ENCODE measurements around the gene TP63. TPM values are rescaled to one million over a fixed set of nuclear protein-coding genes. Genes with fewer than 3 reads are reported as not detected.
"Not testable (repeated sequence)": the region's sequence is repeated elsewhere in the genome, so short reads cannot be mapped to it uniquely, and the experiment has no call there.

TP63 gene
- total RNA-seq, 1 donor from 2014 or later, result 16.4 TPM

- DNase-seq (ENCODE audit: low spot score), result no peak
Measured at GRCh38 chr3:189625572-189625971, 5.6 kb upstream of the TP63 start.

- DNase-seq (ENCODE audit: low spot score), result no peak
Measured at GRCh38 chr3:189626286-189626685, 4.9 kb upstream of the TP63 start.

DNA sequence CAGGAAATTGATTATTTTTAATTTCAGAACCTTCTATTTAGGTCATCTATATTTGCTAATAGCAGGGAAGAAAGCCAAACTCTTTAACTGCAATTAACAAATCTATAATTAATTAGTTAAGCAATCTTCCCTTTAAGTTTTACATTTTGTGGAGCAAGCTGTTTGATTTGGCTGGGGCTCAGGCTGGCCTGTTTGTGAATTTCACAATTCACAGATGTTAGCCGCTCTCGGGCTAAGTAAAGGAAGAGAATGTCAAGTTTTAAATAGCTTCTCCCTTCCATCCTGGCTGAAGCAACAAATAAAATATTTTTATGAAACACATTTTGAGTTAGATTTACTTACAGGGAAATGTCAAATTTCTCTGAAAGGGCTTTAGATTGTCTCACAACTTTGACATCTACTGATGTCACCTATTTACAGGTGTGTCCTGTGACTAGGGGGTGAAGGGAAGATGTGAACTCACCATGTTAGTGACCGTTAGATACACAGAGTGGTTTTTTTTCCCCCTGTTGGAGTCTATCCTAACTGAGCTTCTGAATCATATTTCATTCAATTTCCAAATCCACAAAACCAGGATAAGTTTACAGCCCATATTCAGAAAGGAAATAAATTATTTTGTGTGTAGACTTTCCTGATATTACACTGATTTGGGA, 1.3 kb upstream of the TP63 start:
- no peak for DNase-seq (ENCODE audit: low spot score)

DNA sequence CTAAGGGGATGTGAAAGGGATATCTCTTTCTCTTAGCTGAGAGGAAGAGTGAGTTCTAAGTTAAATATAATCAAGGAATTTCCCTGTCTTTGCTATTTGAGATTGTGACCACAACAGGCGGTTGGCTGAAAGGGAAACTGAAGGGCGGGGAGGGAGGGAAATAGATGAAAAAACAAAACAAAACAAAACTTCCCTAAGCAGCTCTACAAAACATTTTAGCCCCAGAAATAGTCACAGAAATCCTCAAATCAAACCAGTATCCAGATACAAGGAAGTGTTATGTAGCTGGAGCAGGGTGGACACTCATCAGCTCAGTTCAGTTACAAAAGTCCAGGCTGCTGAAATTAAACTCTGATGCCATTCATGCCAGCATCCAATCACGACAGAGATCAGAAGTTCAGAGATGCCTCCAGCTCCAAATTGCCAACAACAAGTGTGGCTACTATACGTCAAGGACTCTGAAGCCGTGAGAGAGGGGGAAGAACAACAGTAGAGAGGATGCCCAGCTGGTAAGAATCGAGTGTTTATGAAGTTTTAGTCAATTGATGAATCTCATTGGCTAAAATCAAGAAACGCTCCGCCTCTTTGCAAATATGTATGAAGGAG, 319 bp upstream of the TP63 start:
- DNase-seq (ENCODE audit: low spot score), result no peak

DNA sequence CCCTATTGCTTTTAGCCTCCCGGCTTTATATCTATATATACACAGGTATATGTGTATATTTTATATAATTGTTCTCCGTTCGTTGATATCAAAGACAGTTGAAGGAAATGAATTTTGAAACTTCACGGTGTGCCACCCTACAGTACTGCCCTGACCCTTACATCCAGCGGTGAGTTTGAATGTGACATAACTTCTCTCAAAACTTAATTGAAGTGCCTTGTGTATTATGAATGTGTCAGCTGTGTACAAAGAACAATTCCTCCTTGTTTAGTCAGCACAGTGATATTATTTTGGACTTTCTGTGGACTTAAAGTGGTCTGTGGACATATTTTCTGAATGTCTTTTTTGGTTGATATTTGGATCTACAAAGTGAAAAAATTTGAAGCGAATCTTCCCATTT, 220 bp downstream of the TP63 start:
- DNase-seq (ENCODE audit: low spot score), result no peak

GRCh38 chr3:189632242-189632641, 1.1 kb downstream of the TP63 start:
- DNase-seq (ENCODE audit: low spot score), result no peak

DNA sequence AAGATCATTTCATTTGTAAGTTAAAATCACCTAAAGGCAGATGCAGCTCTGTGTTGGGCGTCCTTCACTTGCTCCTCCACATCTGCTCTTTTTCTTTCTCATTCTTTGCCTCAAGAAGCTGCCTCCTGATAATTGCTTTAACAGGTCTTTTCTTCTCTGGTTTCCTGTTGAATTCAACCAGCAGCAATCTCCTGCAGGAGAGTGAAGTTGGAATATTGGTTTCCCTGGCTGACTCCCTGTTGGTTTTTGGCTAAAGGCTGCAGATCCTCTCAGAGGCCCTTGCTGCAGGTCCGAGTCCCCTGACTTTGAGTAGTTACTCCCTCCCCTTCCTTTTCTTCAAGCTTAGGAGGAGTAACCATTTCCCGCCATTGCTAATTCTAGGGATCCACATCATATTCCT, 4.2 kb downstream of the TP63 start:
- no peak for DNase-seq (ENCODE audit: low spot score)

GRCh38 chr3:189636048-189636447, 4.9 kb downstream of the TP63 start:
- DNase-seq (ENCODE audit: low spot score), result no peak

DNA sequence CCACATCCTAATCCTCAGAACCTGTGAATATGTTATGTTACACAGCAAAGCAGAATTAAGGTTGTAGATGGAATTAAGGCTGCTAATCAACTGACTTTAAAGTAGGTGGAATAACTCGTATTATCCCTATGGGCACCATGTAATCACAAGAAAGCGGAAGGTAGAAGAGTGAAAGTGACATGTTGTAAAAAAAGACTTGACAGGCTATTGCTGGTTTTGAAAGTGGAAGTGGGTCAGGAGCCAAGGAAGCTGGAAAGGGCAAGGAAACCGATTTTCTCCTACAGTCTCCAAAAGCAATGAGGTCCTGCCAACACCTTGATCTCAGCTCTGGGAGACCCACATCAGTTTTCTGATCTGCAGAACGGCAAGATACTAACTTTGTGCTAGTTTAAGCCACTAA, 6.6 kb downstream of the TP63 start:
- DNase-seq (ENCODE audit: low spot score), result peak; percentile 3

GRCh38 chr3:189638276-189639031, 7.3 kb downstream of the TP63 start:
- no peak for DNase-seq (ENCODE audit: low spot score)

- no peak for DNase-seq (ENCODE audit: low spot score)
Measured at GRCh38 chr3:189641776-189642175, 10.6 kb downstream of the TP63 start.

GRCh38 chr3:189646853-189647542, 15.8 kb downstream of the TP63 start:
- DNase-seq (ENCODE audit: low spot score), result no peak

DNA sequence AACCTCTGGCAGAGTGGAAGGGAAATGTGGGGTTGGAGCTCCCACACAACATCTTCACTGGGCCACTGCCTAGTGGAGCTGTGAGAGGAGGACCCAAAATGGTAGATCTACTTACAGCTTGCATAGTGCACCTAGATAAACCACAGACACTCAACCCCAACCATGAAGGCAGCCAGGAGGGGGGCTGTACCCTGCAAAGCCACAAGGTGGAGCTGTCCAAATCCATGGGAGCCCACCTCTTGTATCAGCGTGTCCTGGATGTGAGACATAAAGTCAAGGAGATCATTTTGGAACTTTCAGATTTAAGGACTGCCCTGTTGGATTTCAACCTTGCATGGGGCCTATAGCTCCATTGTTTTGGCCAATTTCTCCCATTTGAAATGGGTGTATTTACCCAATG, 20.9 kb downstream of the TP63 start:
- DNase-seq (ENCODE audit: low spot score), result no peak

- no peak for DNase-seq (ENCODE audit: low spot score)
Measured at GRCh38 chr3:189655617-189656016, 24.4 kb downstream of the TP63 start.

- no peak for DNase-seq (ENCODE audit: low spot score)
Measured at GRCh38 chr3:189659571-189659970, 28.4 kb downstream of the TP63 start.

GRCh38 chr3:189664311-189664710, 33.1 kb downstream of the TP63 start:
- peak; percentile 59 for DNase-seq (ENCODE audit: low spot score)

DNA sequence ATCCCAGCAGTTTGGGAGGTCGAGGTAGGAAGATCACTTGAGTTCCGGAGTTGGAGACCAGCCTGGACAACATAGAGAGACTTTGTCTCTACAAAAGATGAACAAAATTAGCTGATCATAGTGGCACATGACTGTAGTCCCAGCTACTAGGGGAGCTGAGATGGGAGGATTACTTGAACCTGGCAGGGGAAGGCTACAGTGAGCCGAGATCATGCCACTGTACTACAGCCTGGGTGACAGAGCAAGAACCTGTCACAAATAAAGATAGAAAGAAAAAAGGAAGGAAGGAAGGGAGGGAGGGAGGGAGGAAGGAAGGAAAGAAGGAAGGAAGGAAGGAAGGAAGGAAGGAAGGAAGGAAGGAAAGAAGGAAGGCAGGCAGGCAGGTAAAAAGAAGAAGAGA, 41.2 kb downstream of the TP63 start:
- not testable (repeated sequence) for DNase-seq (ENCODE audit: low spot score)

DNA sequence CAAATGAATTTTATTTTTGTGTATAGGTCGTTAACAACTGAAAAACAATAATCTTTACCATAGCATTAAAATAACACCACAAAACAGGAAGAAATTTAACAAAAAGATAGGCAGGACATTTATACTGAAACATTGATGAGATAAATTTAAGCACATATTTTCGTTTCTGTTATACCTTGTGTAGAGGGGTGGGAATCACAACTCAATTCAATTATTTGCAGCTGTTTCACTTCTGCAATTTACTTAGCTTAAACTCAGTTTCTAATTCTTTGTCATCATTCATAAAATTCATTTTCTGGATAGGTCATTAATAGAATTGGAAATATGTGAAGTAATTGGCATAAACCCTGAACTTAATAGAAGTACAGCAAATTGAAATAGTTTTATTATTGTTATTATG, 42.3 kb downstream of the TP63 start:
- no peak for DNase-seq (ENCODE audit: low spot score)

DNA sequence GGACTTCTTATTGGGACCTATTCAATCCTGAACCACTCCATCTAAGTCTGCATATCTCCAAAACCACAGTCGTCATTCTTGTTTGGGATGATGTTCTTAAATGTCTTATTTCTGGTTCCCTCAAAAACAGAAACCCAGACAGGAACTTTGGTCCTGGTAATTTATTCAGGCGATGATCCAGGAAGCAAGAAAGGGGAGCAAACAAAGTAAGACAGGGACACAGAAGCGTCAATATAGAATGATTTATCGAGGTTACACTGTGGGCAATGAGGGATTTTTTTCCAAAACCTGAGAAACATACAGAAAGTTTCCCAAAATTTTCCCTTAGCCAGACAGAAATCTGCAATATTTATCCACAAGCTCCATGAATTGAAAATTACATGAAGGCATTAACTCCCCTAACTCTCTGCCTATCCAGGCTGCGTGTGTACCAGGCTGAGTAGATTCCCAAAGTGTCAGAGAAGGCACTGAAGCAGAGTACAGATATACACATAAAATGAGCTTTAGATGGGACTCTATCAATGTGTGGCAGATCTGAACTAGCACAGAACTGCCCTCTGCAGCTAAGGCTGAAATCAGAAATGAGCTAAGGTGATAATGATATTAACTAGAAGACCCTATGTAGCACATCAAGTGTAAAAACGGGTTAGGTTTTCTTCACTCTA, 43.2 kb downstream of the TP63 start:
- DNase-seq (ENCODE audit: low spot score), result no peak

DNA sequence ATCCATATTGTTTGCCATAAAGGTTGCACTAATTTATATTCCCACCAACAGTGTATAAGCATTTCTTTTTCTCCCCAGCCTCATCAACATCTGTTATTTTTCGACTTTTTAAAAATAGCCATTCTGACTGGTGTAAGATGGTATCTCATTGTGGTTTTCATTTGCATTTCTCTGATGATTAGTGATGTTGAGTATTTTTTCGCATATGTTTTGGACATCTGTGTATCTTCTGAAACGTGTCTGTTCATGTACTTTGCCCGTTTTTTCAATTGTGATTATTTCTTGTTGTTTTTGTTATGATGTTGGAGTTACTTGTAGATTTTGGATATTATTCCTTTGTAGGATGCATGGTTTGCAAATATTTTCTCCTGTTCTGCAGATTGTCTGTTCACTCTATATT, 46.5 kb downstream of the TP63 start:
- DNase-seq (ENCODE audit: low spot score), result no peak

- no peak for DNase-seq (ENCODE audit: low spot score)
Measured at GRCh38 chr3:189680723-189681122, 49.5 kb downstream of the TP63 start.
